Stimulated activated CD8-positive, alpha-beta memory T cell treated with anti-CD3 and anti-CD28 coated beads, Interleukin-7, amount 100 ng/mL, for 48 hours (primary cell): Measurements from ENCODE around the gene SLC22A4.
A peak's percentile ranks its signal among the peaks of the same experiment; 100 is the strongest.

Source experiments
- DNase-seq, 2 donors: peaks; one replicate each; pipeline ENCODE4 v3.0.0-alpha.2; 2020; ENCODE audit warnings: low read depth in 1 of 2; ENCODE audit errors: extremely low read depth in 1 of 2

Gene SLC22A4

GRCh38 chr5:132261881-132262845 is 32.0 kb upstream of the SLC22A4 start:
- no peak for DNase-seq

DNA sequence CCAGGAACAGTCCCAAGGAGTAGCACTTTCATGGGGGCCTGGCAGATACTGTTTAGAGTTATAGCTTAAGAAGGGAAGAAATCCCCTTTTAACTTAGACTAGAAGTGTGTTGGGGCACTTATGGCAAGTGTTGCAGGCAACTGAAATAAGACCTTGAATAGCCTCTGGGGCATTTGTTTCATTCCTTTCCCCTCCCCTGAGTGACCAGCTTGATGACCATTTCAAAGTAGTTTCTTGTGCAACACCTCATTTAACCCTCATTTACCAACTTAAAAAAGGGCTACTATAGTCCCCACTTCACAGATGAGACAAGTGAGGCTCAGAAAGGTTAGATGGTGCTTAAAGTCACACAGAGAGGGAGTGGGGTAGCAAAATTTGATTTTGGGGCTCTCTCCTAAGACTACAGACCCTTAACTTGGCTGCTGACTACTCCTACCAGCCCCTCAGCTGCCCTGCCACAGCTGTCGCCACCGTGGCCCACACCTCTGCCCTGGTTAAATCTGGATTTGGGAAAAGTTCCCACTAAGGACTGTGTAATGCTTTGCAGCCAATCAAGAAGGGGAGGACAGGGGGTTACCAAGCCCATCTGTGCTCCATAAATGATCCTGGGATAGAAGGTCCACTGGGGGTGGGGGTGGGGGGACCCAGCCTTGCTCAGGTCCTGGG is 31.2 kb upstream of the SLC22A4 start:
- DNase-seq, result no peak

GRCh38 chr5:132263548-132264261 is 30.5 kb upstream of the SLC22A4 start:
- peak in 1 of 2 donors; percentile 63 for DNase-seq

DNA sequence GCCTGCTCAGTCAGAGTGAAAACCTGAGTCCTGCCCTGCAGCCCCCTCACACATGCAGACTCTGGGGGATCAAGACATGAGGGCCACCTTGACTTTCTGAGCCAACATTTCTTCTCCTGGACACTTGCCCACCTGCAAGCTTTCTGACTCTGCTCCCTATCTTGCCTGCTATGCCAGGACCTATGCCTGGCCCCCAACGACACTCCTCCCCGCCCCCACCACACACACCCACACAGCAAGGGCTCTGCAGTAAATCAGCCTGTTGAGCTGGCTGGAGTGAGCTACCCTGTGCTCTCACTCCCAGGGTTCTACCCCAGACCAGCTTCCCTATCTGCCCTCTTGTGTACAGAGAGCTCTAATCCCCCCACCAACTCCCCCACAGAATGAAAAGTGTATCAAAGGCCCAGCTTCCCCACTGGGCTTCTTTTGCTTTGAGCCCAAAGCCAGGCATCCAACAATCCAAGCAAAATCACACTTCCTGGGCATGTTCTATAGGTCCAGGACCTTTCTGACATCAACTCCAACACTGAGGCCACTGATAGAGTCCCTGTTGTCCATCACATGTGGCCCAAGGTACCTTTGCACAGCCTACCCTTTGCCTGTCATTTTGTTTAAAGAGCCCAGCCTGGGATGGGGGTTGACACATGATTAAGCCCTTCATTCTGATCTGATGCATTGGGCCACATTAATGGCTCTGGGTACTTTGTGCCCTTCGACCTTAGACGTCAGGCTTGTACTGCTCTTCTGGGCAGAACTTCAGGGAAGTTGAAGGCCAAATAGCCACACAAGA is 29.5 kb upstream of the SLC22A4 start:
- DNase-seq, result no peak

GRCh38 chr5:132265336-132266030 is 28.7 kb upstream of the SLC22A4 start:
- no peak for DNase-seq

- no peak for DNase-seq
Measured at GRCh38 chr5:132266031-132266835, 28.0 kb upstream of the SLC22A4 start.

GRCh38 chr5:132266836-132267160 is 27.4 kb upstream of the SLC22A4 start:
- DNase-seq, result no peak

GRCh38 chr5:132267166-132267739 is 26.9 kb upstream of the SLC22A4 start:
- DNase-seq, result no peak

DNA sequence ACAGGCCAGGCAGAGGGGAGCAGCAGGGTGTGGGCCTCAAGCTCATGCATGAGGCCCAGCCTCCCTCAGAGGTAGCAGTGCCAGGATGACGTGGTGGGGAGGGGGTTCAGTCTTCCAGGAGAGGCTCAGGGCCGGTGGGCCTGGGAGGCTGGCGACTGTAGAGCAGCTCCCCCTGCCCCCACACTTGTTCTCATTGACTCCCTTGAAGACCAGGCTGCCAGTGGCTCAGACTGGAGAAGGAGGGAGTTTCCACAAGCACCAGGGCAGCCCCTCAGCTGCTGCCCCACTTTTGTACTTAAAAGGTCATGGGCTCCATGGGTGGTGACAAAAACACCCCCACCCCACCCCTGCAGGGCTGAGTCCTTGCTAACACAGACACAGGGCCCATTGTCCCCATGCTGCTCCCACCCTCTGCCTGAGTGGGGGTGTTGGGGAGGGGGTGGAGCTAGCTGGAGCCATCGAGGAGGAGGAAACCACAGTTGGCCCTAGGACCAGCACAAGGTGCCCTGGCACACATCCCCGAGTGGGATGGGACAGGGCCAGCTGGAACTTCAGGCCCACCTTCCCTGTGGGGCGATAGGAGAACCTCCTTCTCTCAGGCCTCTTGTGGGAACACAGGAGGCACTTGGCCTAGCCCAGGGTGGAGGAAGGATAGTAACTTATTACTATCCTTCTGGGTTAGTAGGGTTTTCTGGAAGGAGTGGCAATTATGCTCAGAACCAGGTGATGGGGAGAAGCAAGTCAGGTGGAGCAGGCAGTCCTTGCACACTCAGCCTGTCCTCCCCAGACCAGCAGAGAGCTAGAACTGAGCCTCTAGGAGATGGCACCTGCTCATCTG is 26.0 kb upstream of the SLC22A4 start:
- DNase-seq, result no peak

DNA sequence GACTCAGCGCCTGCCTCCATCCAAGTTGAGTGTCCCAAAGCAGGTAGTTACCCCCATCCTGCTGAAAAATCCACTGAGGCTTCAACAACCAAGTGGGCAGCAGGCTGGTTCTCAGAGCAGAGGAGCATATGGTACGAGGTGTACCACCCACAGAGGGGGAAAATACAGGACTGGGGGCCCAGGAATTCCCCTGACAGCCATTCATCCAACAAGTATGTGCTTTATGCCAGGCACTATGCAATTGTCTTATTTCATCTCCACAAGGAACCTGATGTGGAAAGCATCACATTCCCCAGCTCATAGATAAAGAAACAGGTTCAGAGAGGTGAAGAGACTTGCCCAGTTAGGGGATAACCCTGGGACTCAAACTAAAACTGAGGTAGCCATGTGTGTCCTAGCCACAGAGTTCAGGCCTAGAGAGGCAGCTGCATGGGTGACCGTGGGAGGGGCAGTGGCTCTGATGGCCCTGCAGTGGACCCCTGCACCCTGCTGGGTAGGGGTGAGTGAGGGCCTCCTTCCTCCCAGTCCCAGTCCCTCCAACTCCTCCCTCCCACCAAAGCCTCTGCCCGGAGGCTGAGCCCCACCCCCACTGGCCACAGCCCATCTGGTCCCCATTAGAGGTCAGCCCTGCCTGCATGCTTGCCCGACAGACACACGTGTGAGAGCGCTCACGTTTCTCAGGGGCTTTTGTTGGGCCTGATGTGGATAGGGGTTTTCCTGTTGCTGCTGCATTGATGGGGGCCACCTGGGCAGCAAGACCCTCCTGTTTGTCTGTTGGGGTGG is 25.2 kb upstream of the SLC22A4 start:
- no peak for DNase-seq

- no peak for DNase-seq
Measured at GRCh38 chr5:132269635-132270334, 24.4 kb upstream of the SLC22A4 start.

DNA sequence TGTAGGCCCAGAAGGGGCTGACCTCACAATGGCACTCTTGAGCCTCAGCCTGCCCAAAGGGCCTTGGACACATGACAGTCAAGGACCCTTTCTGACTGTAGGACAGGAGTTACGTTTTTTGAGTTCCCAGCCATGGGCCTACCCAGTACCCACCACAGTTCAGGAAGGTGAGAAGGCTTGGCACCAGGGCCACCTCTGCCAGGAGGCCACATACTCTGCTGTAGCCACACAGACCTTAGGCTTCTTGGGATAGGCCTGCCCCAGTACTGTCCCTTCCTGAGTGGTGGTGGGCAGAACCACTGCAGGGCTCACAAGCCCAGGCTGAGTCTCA is 23.9 kb upstream of the SLC22A4 start:
- DNase-seq, result no peak

DNA sequence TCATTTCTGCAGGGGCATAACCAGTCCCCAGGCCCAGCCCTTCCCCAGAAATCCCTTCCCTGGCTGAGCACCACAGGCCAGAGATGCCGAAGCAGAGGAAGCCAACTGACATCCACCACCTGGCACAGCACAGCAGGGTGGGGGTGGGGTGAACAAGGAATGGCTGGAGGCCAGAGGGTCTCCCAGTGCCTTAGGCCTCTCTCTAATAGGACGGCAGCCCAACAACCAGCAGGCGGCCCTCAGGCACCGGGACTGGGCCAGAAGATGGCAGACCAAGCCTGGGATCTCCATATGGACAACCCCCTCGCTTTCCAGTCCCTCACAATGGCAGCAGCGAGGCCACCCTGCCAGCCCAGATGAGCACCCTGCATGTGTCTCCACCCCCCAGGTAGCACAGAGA is 23.5 kb upstream of the SLC22A4 start:
- DNase-seq, result no peak

DNA sequence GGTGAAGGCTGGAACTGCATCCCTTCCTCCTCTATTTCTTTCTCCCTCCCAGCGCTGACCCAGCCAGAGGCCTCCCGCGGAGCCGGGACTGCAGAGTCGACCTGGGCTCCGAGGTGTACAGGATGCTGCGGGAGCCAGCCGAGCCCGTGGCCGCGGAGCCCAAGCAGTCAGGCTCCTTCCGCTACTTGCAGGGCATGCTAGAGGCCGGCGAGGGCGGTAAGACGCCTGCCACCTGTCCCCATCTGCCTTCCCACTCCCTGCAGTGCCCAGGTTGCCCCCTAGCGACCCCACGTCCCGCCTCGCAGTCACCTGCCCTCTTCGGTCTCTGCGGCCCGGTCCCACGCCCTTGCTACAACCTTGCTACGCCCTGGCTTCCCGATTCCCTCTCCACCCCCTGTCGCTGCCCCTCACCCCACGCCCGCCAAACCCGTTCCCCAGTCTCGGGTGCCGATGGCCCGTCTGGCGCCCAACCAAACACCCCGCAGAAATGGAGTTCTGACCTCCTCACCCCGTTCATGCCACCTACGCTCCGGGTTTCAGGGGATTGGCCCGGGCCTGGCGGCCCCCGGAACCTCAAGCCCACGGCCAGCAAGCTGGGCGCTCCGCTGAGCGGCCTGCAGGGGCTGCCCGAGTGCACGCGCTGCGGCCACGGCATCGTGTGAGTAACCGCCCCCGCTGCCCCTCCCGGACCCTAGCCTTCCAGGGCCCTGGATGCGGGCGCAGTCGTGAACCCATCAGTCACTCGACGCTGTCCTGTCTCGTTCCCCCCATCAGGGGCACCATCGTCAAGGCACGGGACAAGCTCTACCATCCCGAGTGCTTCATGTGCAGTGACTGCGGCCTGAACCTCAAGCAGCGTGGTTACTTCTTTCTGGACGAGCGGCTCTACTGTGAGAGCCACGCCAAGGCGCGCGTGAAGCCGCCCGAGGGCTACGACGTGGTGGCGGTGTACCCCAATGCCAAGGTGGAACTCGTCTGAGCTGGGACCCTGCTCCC is 22.6 kb upstream of the SLC22A4 start:
- DNase-seq, result no peak

- DNase-seq, result no peak
Measured at GRCh38 chr5:132272311-132273210, 21.6 kb upstream of the SLC22A4 start.
